Thoracic aorta (tissue), 2 donors: ENCODE results near the gene PARD3. TPM values are rescaled to one million over a fixed set of nuclear protein-coding genes. Genes with fewer than 3 reads are reported as not detected.

ENCODE experiments used
- ATAC-seq: fragments of 150-250 bp; one replicate; pipeline ENCODE4 v1.8.0; 2017; ENCODE audit warnings: low read depth; ENCODE audit not compliant: insufficient number of reproducible peaks, low FRiP score
- DNase-seq: peaks from one replicate; pipeline ENCODE4 v3.0.0-alpha.2; 2020; ENCODE audit warnings: low spot score
- H3K27ac ChIP-seq, 2 donors: fragments of 200-600 bp; sonication (generic); 1 replicate in 1 of 2; 2 replicates in 1 of 2; pipeline ENCODE4 v1.5.1; 2016; ENCODE audit warnings: mild to moderate bottlenecking in 2 of 2, moderate library complexity in 2 of 2
- H3K27me3 ChIP-seq: fragments of 200-600 bp; sonication (generic); replicated peaks from 2 replicates; pipeline ENCODE4 v1.6.0; 2016; ENCODE audit warnings: mild to moderate bottlenecking; ENCODE audit not compliant: insufficient read depth
- H3K36me3 ChIP-seq: fragments of 200-600 bp; sonication (generic); one replicate; pipeline ENCODE4 v1.5.1; 2016
- H3K4me1 ChIP-seq, 2 donors: fragments of 200-600 bp; sonication (generic); 1 replicate in 1 of 2; 2 replicates in 1 of 2; pipeline versions ENCODE4 v1.5.1 to v1.6.0; 2016; ENCODE audit warnings: low read depth in 2 of 2, mild to moderate bottlenecking in 1 of 2; ENCODE audit not compliant: control insufficient read depth in 1 of 2
- H3K4me3 ChIP-seq: fragments of 200-600 bp; sonication (generic); 2 replicates; pipeline ENCODE4 v1.5.1; 2016; ENCODE audit warnings: mild to moderate bottlenecking
- H3K9me3 ChIP-seq: fragments of 200-600 bp; sonication (generic); 2 replicates; pipeline ENCODE4 v1.5.1; 2016
- total RNA-seq, 2 donors: library from RNA; depleted of rRNA; stranded (reverse); fragments of >200 nt; gene quantifications; one replicate each; pipeline versions ENCODE4 v1.1.0 to v1.2.3, GENCODE V29; 2016
- TF ChIP-seq, protein P1 (sequence below): fragments of 200-600 bp; sonication (generic); IDR thresholded peaks from one replicate; pipeline ENCODE4 v1.5.1; 2019; ENCODE audit warnings: antibody characterized with exemption

PARD3 gene
- total RNA-seq, 2 donors from 2014 or later, result 16.7 to 34.5 TPM

DNA sequence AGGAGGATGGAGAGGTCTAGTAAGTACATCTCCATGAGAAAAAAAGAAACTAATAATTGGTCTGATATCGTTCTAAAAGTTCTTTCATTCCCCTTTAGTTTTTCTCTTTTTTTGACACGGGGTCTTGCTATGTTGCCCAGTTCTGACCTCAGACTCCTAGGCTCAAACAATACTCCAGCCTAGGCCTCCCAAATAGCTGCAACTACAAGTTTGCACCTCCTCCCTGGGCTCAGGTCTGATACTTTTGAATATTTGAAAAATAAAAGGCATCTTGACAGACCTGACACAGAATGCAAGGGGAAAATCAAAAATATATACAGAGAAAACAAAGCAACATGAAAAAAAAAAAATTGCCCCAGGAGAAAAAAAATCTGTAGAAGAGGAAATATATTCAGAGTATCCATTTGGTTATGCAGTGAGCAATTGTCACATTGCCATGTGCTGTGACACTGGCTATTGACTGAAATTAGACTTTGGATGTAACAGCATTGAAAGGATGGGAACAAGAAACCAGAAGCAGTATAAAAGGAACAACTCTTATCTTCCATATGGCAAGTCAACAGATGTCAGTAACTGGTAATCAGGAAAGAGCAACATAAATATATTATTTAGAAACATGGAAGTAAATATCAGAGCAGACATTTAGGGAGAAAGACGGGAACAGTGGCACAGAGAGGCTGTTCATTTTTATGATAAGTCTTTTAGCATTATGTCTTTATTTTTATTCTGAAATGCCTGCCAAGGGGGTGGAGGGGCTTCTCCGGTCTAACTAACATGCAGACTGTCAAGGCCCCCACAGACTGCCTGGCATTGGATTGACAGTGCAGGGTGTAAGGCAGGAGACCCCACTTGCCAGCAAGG lies 408.4 kb downstream of the PARD3 start:
- H3K27ac ChIP-seq, result no peak overlapping the region
- peaks cover 8 to 9% of the 10 kb centered on the region in 2 donors for H3K4me1 ChIP-seq
- DNase-seq, result no peak
- TF ChIP-seq, protein P1, sequence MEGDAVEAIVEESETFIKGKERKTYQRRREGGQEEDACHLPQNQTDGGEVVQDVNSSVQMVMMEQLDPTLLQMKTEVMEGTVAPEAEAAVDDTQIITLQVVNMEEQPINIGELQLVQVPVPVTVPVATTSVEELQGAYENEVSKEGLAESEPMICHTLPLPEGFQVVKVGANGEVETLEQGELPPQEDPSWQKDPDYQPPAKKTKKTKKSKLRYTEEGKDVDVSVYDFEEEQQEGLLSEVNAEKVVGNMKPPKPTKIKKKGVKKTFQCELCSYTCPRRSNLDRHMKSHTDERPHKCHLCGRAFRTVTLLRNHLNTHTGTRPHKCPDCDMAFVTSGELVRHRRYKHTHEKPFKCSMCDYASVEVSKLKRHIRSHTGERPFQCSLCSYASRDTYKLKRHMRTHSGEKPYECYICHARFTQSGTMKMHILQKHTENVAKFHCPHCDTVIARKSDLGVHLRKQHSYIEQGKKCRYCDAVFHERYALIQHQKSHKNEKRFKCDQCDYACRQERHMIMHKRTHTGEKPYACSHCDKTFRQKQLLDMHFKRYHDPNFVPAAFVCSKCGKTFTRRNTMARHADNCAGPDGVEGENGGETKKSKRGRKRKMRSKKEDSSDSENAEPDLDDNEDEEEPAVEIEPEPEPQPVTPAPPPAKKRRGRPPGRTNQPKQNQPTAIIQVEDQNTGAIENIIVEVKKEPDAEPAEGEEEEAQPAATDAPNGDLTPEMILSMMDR, result no peak
- no peaks in the 10 kb centered on the region for H3K36me3 ChIP-seq
- H3K9me3 ChIP-seq, result no peaks in the 10 kb centered on the region
- H3K4me3 ChIP-seq, result no peak overlapping the region
- no peak for ATAC-seq
- H3K27me3 ChIP-seq, result no peaks in the 10 kb centered on the region

DNA sequence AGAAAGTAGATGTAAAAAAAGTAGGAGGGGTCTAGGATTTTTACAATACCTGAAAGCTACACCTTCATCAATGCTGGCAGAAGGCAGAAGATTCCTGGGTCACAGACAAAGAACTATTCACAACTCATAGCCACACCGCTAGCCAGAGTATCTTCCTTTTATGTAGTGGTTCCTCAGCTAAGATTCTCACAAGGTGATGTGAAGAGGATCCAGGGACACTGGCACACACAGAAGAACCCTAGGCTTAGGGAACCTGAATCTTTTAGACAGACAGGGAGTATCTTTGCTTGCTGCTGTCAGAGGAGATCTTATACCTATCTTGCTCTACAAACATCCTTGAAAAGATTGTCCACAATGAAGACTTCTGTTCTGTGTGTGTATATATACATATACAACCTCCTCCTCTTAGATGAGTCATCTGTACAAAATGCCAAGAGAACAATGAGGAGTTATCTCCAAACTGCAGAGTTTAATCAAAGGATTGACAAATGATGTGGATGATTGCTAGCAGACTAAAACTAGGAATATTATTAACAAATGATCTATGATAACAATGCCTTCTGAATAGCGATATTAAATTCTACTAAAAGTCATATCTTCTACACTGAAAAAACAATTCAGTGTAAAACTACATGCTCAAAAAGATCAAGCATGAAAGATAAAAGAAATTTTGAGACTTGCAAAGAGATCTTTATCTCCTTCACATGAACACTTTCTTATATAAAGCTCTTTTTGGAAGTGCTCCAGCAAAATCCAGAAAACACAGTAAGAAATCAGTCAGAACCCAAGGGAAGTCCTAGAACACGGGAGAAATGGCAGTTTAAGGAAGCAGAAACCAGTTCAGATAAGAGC lies 409.3 kb downstream of the PARD3 start:
- Histone ChIP-seq H3K27me3 (no peaks in the 10 kb centered on the region), H3K4me3 (no peak overlapping the region), H3K4me1 (peaks cover 8 to 9% of the 10 kb centered on the region in 2 donors), H3K9me3 (no peaks in the 10 kb centered on the region), H3K27ac (no peak overlapping the region), H3K36me3 (no peaks in the 10 kb centered on the region)
- ATAC-seq (no peak), DNase-seq (no peak)
- TF ChIP-seq, protein P1, result no peak

DNA sequence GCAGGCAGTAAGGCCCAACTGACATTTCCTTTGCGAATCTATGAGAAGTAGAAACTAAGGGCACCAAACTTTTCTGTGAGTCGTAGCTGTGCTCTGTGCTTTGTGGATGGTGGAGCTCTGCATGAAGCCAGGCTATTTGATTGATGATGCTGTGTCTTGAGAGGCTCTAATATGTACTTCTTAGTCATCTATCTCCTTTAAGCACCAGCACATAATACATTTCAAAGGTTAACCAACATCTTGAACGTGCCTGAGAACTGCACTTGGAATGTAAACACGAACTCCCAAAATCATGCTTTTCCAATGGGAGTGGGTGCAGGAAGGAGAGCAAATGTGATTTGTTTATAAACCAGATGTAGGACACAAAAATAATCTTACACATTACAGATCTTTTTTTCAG lies 411.6 kb downstream of the PARD3 start:
- Histone ChIP-seq H3K27me3 (no peaks in the 10 kb centered on the region), H3K4me3 (no peak overlapping the region), H3K27ac (no peak overlapping the region), H3K4me1 (peaks cover 8 to 9% of the 10 kb centered on the region in 2 donors), H3K36me3 (no peaks in the 10 kb centered on the region), H3K9me3 (no peaks in the 10 kb centered on the region)
- DNase-seq (no peak), ATAC-seq (no peak)
- TF ChIP-seq, protein P1, result no peak

DNA sequence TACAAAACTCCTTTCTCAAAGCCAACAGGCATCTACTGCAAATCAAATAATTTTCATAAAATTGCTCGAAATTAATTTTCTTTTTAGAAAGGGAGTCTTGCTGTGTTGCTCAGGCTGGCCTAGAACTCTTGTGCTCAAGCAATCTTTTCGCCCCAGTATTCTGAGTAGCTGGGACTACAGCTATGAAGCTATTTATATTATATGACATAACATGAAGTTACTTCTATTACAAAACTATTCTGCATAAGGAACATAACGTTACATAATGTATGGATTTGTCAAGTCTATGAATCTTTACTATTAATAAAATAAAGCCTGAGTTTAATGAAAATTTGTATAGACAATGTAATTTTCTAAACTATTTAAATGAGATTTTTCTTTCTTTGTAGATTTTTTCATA lies 415.0 kb downstream of the PARD3 start:
- ATAC-seq, result no peak
- H3K36me3 ChIP-seq, result no peaks in the 10 kb centered on the region

More for the DNA sequence above, 415.0 kb downstream of the PARD3 start:
- DNase-seq, result no peak
- TF ChIP-seq, protein P1, result no peak
- Histone ChIP-seq H3K4me3 (no peak overlapping the region), H3K4me1 (peaks cover 0 to 8% of the 10 kb centered on the region in 2 donors), H3K27ac (no peak overlapping the region), H3K27me3 (no peaks in the 10 kb centered on the region), H3K9me3 (no peaks in the 10 kb centered on the region)
